ENCODE results near the gene VAT1L. TPM values are rescaled to one million over a fixed set of nuclear protein-coding genes. Genes with fewer than 3 reads are reported as not detected.
A peak's percentile ranks its signal among the peaks of the same experiment; 100 is the strongest.

VAT1L gene
- polyA plus RNA-seq, 1 donor = 14.8 TPM

- H3K4me1 ChIP-seq (ENCODE audit: control insufficient read depth, insufficient read depth, low read length) = no peaks in the 10 kb centered on the region
- no peak for DNase-seq
- H3K27ac ChIP-seq (ENCODE audit: low read length) = no peak overlapping the region
- no peaks in the 10 kb centered on the region for H3K9me3 ChIP-seq (ENCODE audit: control insufficient read depth, low read depth, low read length)
- H3K36me3 ChIP-seq (ENCODE audit: control insufficient read depth, insufficient read depth, low read length) = no peaks in the 10 kb centered on the region
- H3K4me3 ChIP-seq (ENCODE audit: low read length) = no peak overlapping the region
- 100% methylated on average over 1 of the region's 2 CpGs for WGBS (ENCODE audit: insufficient coverage, low lambda C conversion rate)
- H3K27me3 ChIP-seq (ENCODE audit: control insufficient read depth, insufficient read depth, low read length) = no peaks in the 10 kb centered on the region
These were observed 79.7 kb downstream of the VAT1L start for GRCh38 chr16:77868052-77868451.

- Histone ChIP-seq H3K27me3 (ENCODE audit: control insufficient read depth, insufficient read depth, low read length) (no peaks in the 10 kb centered on the region), H3K9me3 (ENCODE audit: control insufficient read depth, low read depth, low read length) (no peaks in the 10 kb centered on the region), H3K36me3 (ENCODE audit: control insufficient read depth, insufficient read depth, low read length) (no peaks in the 10 kb centered on the region), H3K27ac (ENCODE audit: low read length) (no peak overlapping the region), H3K4me3 (ENCODE audit: low read length) (no peak overlapping the region), H3K4me1 (ENCODE audit: control insufficient read depth, insufficient read depth, low read length) (no peaks in the 10 kb centered on the region)
- no CpG with 5 or more reads among the region's 5 CpGs for WGBS (ENCODE audit: insufficient coverage, low lambda C conversion rate)
- no peak for DNase-seq
These were observed 80.1 kb downstream of the VAT1L start for GRCh38 chr16:77868478-77868877.

DNA sequence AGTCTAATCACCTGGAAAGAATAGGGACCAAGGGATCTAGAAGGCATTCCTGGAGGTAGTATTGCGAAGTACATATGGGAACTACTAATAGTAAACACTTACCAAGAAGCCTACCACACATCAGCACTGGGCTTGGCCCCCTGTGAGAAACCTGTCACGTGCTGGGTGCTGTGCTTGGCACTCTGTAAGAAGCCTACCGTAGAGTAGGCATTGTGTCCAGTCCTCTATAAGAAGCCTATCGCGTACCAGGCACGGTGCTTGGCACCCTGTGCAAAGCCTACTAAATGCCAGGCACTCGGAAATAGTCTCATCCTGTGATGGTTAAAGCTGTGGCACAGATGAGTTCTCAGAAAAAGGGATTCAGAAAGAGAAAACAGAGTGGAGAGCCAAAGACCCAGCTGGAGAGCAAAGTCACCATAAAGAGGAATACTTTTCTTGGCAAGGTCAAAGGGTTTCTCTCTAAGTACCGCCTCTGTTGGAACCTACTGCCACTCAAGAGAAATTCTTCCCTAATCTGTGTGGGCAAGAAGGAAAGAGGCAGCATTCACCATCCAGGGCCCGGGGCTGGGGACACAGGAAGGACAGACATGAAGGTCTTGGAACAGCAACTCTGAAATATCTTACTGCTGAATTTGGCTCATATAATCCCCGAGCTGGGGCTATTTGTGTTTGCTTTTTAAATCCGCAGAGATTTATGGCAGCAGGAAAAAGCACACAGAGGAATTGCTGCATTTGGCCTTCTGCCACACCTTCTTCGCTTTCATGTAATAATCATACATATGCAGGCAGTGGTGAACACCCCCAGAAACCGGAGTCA, 81.8 kb downstream of the VAT1L start:
- 80% methylated on average over 1 of the region's 13 CpGs for WGBS (ENCODE audit: insufficient coverage, low lambda C conversion rate)
- H3K27me3 ChIP-seq (ENCODE audit: control insufficient read depth, insufficient read depth, low read length) = no peaks in the 10 kb centered on the region
- H3K36me3 ChIP-seq (ENCODE audit: control insufficient read depth, insufficient read depth, low read length) = no peaks in the 10 kb centered on the region
- H3K4me3 ChIP-seq (ENCODE audit: low read length) = no peak overlapping the region
- H3K9me3 ChIP-seq (ENCODE audit: control insufficient read depth, low read depth, low read length) = no peaks in the 10 kb centered on the region
- H3K4me1 ChIP-seq (ENCODE audit: control insufficient read depth, insufficient read depth, low read length) = no peaks in the 10 kb centered on the region
- no peak overlapping the region for H3K27ac ChIP-seq (ENCODE audit: low read length)
- DNase-seq = peak in 1 of 2 donors; percentile 8

DNA sequence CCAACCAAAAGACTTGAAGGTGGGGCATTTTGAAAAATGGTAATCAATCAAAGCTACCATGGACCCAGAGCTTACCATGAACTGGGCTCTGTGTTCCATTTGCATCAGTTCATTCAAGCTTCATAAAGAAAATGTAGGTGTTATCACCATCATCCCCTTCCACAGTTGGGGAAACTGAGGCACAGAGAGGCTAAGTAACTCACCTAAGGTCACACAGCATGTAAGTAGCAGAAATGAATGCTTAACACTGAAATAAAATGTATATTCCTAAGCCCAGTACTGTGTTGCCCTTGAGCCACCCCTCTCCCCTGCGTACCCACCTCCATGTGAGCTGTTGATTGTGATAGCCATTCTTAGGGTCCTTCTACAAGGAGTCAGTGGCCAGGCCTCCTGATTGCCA, 83.6 kb downstream of the VAT1L start:
- H3K27ac ChIP-seq (ENCODE audit: low read length) = no peak overlapping the region
- H3K9me3 ChIP-seq (ENCODE audit: control insufficient read depth, low read depth, low read length) = no peaks in the 10 kb centered on the region
- WGBS (ENCODE audit: insufficient coverage, low lambda C conversion rate) = no CpG with 5 or more reads among the region's 1 CpG
- H3K4me1 ChIP-seq (ENCODE audit: control insufficient read depth, insufficient read depth, low read length) = no peaks in the 10 kb centered on the region
- no peak overlapping the region for H3K4me3 ChIP-seq (ENCODE audit: low read length)
- H3K27me3 ChIP-seq (ENCODE audit: control insufficient read depth, insufficient read depth, low read length) = no peaks in the 10 kb centered on the region
- DNase-seq = no peak
- no peaks in the 10 kb centered on the region for H3K36me3 ChIP-seq (ENCODE audit: control insufficient read depth, insufficient read depth, low read length)

DNA sequence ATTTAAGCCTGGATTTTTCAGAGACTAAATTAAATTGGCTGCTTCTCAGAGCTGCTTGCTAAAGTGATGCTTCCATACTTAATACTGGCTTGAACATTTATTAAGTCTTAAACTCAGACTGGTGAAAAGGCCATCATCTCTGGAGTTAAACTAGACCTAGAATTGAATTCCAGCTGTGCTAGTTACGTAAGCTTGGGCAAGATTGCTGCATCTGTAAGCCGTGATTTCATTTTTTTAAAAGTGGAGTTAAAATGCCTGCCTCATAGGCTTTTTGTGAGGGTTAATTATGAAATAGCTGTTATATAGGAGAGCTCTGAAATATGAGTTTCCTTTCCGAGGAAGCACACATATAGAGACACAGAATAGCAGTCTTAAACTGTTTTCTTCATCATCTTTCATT, 84.7 kb downstream of the VAT1L start:
- Histone ChIP-seq H3K4me1 (ENCODE audit: control insufficient read depth, insufficient read depth, low read length) (no peaks in the 10 kb centered on the region), H3K36me3 (ENCODE audit: control insufficient read depth, insufficient read depth, low read length) (no peaks in the 10 kb centered on the region), H3K27me3 (ENCODE audit: control insufficient read depth, insufficient read depth, low read length) (no peaks in the 10 kb centered on the region), H3K27ac (ENCODE audit: low read length) (no peak overlapping the region), H3K9me3 (ENCODE audit: control insufficient read depth, low read depth, low read length) (no peaks in the 10 kb centered on the region), H3K4me3 (ENCODE audit: low read length) (no peak overlapping the region)
- no CpG with 5 or more reads among the region's 3 CpGs for WGBS (ENCODE audit: insufficient coverage, low lambda C conversion rate)
- no peak for DNase-seq

DNA sequence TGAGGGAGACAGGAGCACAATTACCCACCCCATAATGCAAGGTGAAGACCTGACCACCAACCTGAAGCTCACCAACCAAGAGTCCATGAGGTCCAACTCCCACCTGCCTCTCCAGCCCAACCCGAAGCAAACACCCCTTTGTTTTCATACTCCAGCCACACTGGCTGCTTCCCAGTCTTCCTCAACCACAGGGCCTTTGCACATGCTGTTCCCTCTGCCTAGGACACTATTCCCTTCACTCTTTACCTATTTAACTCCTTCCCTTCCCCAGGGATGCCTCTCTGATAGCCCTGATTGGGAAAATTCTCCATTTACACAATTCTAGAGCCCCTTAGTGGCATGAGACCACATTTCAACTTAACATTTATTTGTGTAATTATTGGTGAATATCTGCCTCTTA, 86.0 kb downstream of the VAT1L start:
- Histone ChIP-seq H3K4me3 (ENCODE audit: low read length) (no peak overlapping the region), H3K4me1 (ENCODE audit: control insufficient read depth, insufficient read depth, low read length) (no peaks in the 10 kb centered on the region), H3K27me3 (ENCODE audit: control insufficient read depth, insufficient read depth, low read length) (no peaks in the 10 kb centered on the region), H3K27ac (ENCODE audit: low read length) (no peak overlapping the region), H3K36me3 (ENCODE audit: control insufficient read depth, insufficient read depth, low read length) (no peaks in the 10 kb centered on the region), H3K9me3 (ENCODE audit: control insufficient read depth, low read depth, low read length) (no peaks in the 10 kb centered on the region)
- no CpG with 5 or more reads among the region's 1 CpG for WGBS (ENCODE audit: insufficient coverage, low lambda C conversion rate)
- DNase-seq = no peak

DNA sequence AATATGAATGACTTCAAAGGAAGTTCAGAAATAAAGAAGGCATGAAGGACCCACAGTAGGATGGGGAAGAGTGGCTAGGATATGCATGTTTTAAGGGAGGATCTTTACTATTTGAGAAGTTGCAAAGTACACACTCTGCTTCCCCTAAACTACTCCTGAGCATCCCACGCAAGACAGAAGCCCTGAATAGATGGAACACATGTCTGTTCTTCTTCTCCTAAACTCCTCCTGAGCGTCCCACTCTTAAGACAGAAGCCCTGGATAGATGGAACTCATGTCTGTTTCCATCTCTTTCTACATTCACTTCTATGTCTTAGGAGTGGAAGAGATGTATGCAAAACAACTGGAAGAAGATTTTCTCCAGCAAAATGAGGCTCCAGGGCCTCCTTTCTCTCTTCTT, 88.4 kb downstream of the VAT1L start:
- 100% methylated on average over 1 of the region's 2 CpGs for WGBS (ENCODE audit: insufficient coverage, low lambda C conversion rate)
- Histone ChIP-seq H3K4me1 (ENCODE audit: control insufficient read depth, insufficient read depth, low read length) (no peaks in the 10 kb centered on the region), H3K27me3 (ENCODE audit: control insufficient read depth, insufficient read depth, low read length) (no peaks in the 10 kb centered on the region), H3K36me3 (ENCODE audit: control insufficient read depth, insufficient read depth, low read length) (no peaks in the 10 kb centered on the region), H3K4me3 (ENCODE audit: low read length) (no peak overlapping the region), H3K9me3 (ENCODE audit: control insufficient read depth, low read depth, low read length) (no peaks in the 10 kb centered on the region), H3K27ac (ENCODE audit: low read length) (no peak overlapping the region)
- no peak for DNase-seq

DNA sequence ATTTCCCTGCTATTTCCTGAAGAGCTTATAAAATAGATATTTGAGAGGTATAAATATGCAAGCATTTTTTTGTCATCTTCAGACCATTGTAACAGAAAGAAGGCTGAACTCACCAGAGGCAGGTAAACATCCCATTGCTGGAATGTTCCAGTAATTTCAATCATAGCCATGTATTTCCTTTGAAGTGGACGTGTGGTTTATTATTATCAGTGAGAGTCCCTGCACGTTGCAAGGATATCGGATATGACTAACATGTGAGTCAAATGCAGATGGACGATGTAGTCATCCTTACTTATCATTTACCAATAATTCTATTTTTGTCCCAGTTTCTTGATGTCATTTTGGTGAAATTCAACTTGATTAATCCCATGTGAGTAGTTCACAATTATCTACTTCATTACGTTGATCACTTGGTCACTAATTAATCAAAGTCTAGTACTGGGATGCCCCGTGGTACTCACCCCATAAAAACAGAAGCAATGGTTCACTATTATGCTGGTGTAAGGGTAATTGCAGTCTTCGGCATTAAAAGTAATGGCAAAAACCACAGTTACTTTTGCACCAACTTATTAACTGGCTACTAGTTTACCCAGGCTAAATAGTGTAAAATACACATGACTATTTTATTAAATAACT, 89.5 kb downstream of the VAT1L start:
- Histone ChIP-seq H3K36me3 (ENCODE audit: control insufficient read depth, insufficient read depth, low read length) (no peaks in the 10 kb centered on the region), H3K4me3 (ENCODE audit: low read length) (no peak overlapping the region), H3K4me1 (ENCODE audit: control insufficient read depth, insufficient read depth, low read length) (no peaks in the 10 kb centered on the region), H3K27ac (ENCODE audit: low read length) (no peak overlapping the region), H3K27me3 (ENCODE audit: control insufficient read depth, insufficient read depth, low read length) (no peaks in the 10 kb centered on the region), H3K9me3 (ENCODE audit: control insufficient read depth, low read depth, low read length) (no peaks in the 10 kb centered on the region)
- no CpG with 5 or more reads among the region's 7 CpGs for WGBS (ENCODE audit: insufficient coverage, low lambda C conversion rate)
- no peak for DNase-seq

DNA sequence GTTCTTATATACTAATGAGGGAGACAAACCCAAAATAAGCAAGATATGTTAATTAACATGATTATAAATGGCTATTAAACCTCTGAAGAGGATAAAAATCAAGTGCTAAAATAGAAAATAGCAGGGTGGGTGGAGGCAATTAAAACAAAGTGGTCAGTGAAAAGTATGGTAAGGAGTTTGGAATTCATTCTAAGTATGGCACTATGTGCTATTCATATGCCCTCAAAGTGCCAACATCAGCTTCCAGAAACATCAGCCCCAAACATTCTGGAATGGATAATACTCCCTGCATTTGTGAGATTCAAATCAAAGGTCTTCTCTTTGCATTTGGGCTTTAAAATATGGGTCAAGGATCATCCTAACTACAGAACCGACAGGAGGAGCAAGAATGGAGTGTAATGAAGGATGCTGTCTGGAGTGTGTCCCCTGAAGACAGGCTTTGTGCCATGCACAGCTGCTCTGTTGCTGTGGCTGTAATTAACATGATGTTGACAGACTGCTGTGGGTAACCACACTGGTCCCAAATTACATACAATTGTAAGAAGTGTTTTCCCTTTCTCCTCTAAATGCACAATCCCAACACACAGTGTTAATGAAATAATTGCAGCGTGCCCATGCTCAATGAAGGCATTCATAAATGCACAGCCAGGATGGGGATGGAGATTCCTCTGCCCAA, 93.1 kb downstream of the VAT1L start:
- WGBS (ENCODE audit: insufficient coverage, low lambda C conversion rate) = no CpG with 5 or more reads among the region's 2 CpGs
- H3K9me3 ChIP-seq (ENCODE audit: control insufficient read depth, low read depth, low read length) = no peaks in the 10 kb centered on the region
- no peak for DNase-seq
- H3K27me3 ChIP-seq (ENCODE audit: control insufficient read depth, insufficient read depth, low read length) = no peaks in the 10 kb centered on the region
- H3K27ac ChIP-seq (ENCODE audit: low read length) = no peak overlapping the region
- no peaks in the 10 kb centered on the region for H3K4me1 ChIP-seq (ENCODE audit: control insufficient read depth, insufficient read depth, low read length)
- no peaks in the 10 kb centered on the region for H3K36me3 ChIP-seq (ENCODE audit: control insufficient read depth, insufficient read depth, low read length)
- H3K4me3 ChIP-seq (ENCODE audit: low read length) = no peak overlapping the region

DNA sequence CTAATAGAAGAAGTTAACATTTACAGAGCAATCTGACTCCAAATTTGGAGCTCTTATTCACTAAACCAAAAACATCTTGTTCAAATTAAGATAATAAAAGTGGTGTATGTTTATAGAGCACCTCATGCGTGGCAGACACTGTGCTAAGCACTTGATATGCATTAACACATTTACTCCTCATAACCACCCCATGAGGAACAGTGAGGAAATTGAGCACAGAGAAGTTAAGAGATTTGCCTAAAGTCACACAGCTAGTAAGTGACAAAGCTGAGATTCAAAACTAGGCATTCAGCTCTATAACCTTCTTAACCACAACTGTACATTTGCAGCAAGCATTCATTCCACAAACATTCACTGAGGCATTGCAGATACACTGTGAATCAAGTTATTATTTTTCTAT, 94.0 kb downstream of the VAT1L start:
- WGBS (ENCODE audit: insufficient coverage, low lambda C conversion rate) = no CpG with 5 or more reads among the region's 1 CpG
- Histone ChIP-seq H3K9me3 (ENCODE audit: control insufficient read depth, low read depth, low read length) (no peaks in the 10 kb centered on the region), H3K27me3 (ENCODE audit: control insufficient read depth, insufficient read depth, low read length) (no peaks in the 10 kb centered on the region), H3K4me1 (ENCODE audit: control insufficient read depth, insufficient read depth, low read length) (no peaks in the 10 kb centered on the region), H3K36me3 (ENCODE audit: control insufficient read depth, insufficient read depth, low read length) (no peaks in the 10 kb centered on the region), H3K27ac (ENCODE audit: low read length) (no peak overlapping the region), H3K4me3 (ENCODE audit: low read length) (no peak overlapping the region)
- no peak for DNase-seq

Data from large intestine (tissue), 3 donors.